B cell (primary cell): ENCODE results near the gene SEC31B. TPM values are rescaled to one million over a fixed set of nuclear protein-coding genes. Genes with fewer than 3 reads are reported as not detected.

Experiments used
- ATAC-seq: fragments of 200-7000 bp; cut with Tn5 transposase; one replicate; pipeline ENCODE4 v1.10.0; 2021; ENCODE audit warnings: low read depth, mild to moderate bottlenecking, moderate number of reproducible peaks, moderate library complexity
- CTCF ChIA-PET: fragments of 350-600 bp; sonication (Branson Sonifier 250); formaldehyde crosslinking; loops from one replicate; lab custom pipeline; 2021; ENCODE audit warnings: antibody characterized with exemption, inconsistent platforms; lab: Charles Lee
- POLR2A ChIA-PET: fragments of 350-600 bp; sonication (Branson Sonifier 250); formaldehyde crosslinking; loops from one replicate; lab custom pipeline; 2021; ENCODE audit warnings: antibody characterized with exemption; lab: Charles Lee
- DNase-seq: peaks from one replicate; pipeline ENCODE4 v3.0.0; 2013
- H2AFZ ChIP-seq: 2 replicates; pipeline ENCODE4 v1.6.1; 2012; ENCODE audit warnings: mild to moderate bottlenecking, low read depth, low read length; ENCODE audit not compliant: insufficient read depth, poor library complexity, severe bottlenecking
- H3K27ac ChIP-seq, 2 donors: 1 replicate in 1 of 2; 2 replicates in 1 of 2; pipeline ENCODE4 v1.5.1; 2012 to 2013; ENCODE audit warnings: low read length in 2 of 2, mild to moderate bottlenecking in 2 of 2, moderate library complexity in 1 of 2
- H3K27me3 ChIP-seq, 4 experiments: fragments of 200-600 bp in 1 of 4; sonication (generic) in 1 of 4; replicated peaks in 1 of 4; 1 replicate in 2 of 4; 2 replicates in 2 of 4; pipeline versions ENCODE4 v1.6.1 to v1.7.0; 2013 to 2016; ENCODE audit warnings: low read length in 3 of 4, mild to moderate bottlenecking in 2 of 4, mixed read lengths in 1 of 4, moderate library complexity in 1 of 4; ENCODE audit not compliant: insufficient read depth in 4 of 4, control insufficient read depth in 3 of 4; ENCODE audit errors: control extremely low read depth in 1 of 4
- H3K36me3 ChIP-seq, 2 experiments: replicated peaks in 1 of 2; 1 replicate in 1 of 2; 2 replicates in 1 of 2; pipeline versions ENCODE4 v1.6.1 to v1.7.1; 2013; ENCODE audit warnings: low read length in 1 of 2; ENCODE audit not compliant: insufficient read depth in 2 of 2, control insufficient read depth in 1 of 2; ENCODE audit errors: control extremely low read depth in 1 of 2, extremely low read depth in 1 of 2
- H3K4me1 ChIP-seq, 2 donors: fragments of 200-600 bp in 1 of 2; sonication (generic) in 1 of 2; 1 replicate in 1 of 2; 2 replicates in 1 of 2; pipeline versions ENCODE4 v1.5.1 to v1.6.1; 2013 to 2017; ENCODE audit warnings: low read length in 2 of 2; ENCODE audit not compliant: control insufficient read depth in 2 of 2, insufficient read depth in 2 of 2
- H3K4me2 ChIP-seq: replicated peaks from 2 replicates; pipeline ENCODE3; 2012; ENCODE audit warnings: mild to moderate bottlenecking, low read depth, low read length; ENCODE audit not compliant: poor library complexity, severe bottlenecking
- H3K4me3 ChIP-seq, 5 experiments: fragments of 200-600 bp in 1 of 5; sonication (generic) in 1 of 5; 1 replicate in 3 of 5; 2 replicates in 2 of 5; pipeline versions ENCODE4 v1.5.1 to v1.7.0; 2011 to 2016; ENCODE audit warnings: low read length in 4 of 5, mild to moderate bottlenecking in 4 of 5, low read depth in 2 of 5, control low read depth in 1 of 5, moderate library complexity in 1 of 5; ENCODE audit not compliant: insufficient read depth in 1 of 5; ENCODE audit errors: control extremely low read depth in 1 of 5, extremely low read depth in 1 of 5
- H3K79me2 ChIP-seq: fragments of 200-600 bp; sonication (generic); one replicate; pipeline ENCODE4 v1.6.0; 2016; ENCODE audit warnings: low read length; ENCODE audit not compliant: control insufficient read depth, insufficient read depth
- H3K9ac ChIP-seq: fragments of 200-600 bp; sonication (generic); 2 replicates; pipeline ENCODE4 v1.6.1; 2017; ENCODE audit warnings: mild to moderate bottlenecking, low read length, moderate library complexity
- H3K9me3 ChIP-seq, 3 donors: one replicate each; pipeline versions ENCODE4 v1.6.1 to v1.7.1; 2013; ENCODE audit warnings: low read length in 2 of 3; ENCODE audit not compliant: control insufficient read depth in 2 of 3, insufficient read depth in 1 of 3; ENCODE audit errors: control extremely low read depth in 1 of 3
- H4K20me1 ChIP-seq: 2 replicates; pipeline ENCODE4 v1.6.0; 2012; ENCODE audit warnings: mild to moderate bottlenecking, low read length; ENCODE audit not compliant: insufficient read depth, control insufficient read depth, poor library complexity, severe bottlenecking
- H3K27ac Mint-ChIP-seq: one replicate; pipeline ENCODE4 v1.8.0; 2021; ENCODE audit warnings: mixed read lengths
- H3K27me3 Mint-ChIP-seq: one replicate; pipeline ENCODE4 v1.8.0; 2021; ENCODE audit warnings: mixed read lengths
- H3K4me1 Mint-ChIP-seq: one replicate; pipeline ENCODE4 v1.8.0; 2021; ENCODE audit warnings: mixed read lengths
- H3K4me3 Mint-ChIP-seq: one replicate; pipeline ENCODE4 v1.8.0; 2021; ENCODE audit warnings: mixed read lengths
- H3K9me3 Mint-ChIP-seq: one replicate; pipeline ENCODE4 v1.8.0; 2022; ENCODE audit warnings: mixed read lengths; ENCODE audit not compliant: insufficient read depth
- EZH2 ChIP-seq: IDR thresholded peaks from 2 replicates; pipeline ENCODE4 v1.6.1; 2012; ENCODE audit warnings: borderline replicate concordance, low read depth, mild to moderate bottlenecking, moderate library complexity, low read length; ENCODE audit not compliant: insufficient read depth, poor library complexity, severe bottlenecking
- WGBS: methylation state at CpG from one replicate; pipeline ENCODE4 v1.1.5; 2013; ENCODE audit warnings: missing lambda C conversion rate; ENCODE audit not compliant: insufficient coverage; 5-methylcytosine and 5-hydroxymethylcytosine counted together
- intact Hi-C: fragments of 100-400 bp; cut with micrococcal nuclease; formaldehyde crosslinking; loops from one replicate; pipeline ENCODE4 v1.10.0; 2022
- polyA plus RNA-seq: library from polyadenylated mRNA; depleted of rRNA; stranded (reverse); fragments of >200 nt; gene quantifications from 2 replicates; pipeline ENCODE4 v1.2.3, GENCODE V29; 2012
- total RNA-seq, 2 donors: library from RNA; stranded (reverse); fragments of 120-200 nt in 1 of 2; gene quantifications; 1 replicate in 1 of 2; 2 replicates in 1 of 2; pipeline versions ENCODE4 v1.2.3 to v1.2.4, GENCODE V29; 2013 to 2022
- TF ChIP-seq, protein P1 (sequence below): fragments of 200-600 bp; IDR thresholded peaks from one replicate; pipeline ENCODE4 v1.8.0; 2022; ENCODE audit warnings: antibody characterized with exemption, mild to moderate bottlenecking

Gene SEC31B
- total and polyA plus RNA-seq, 2 donors (not counting 1 experiment from before 2014, with no cell fraction given), result 36.3 to 45.7 TPM

- peaks cover 14% of the 10 kb centered on the region for H3K4me1 Mint-ChIP-seq
- H4K20me1 ChIP-seq, result no peaks in the 10 kb centered on the region
- H3K27me3 ChIP-seq, result peaks cover 0 to 13% (median 5%) of the 10 kb centered on the region in 4 experiments
- over 99% methylated on average over 10 of the region's 10 CpGs for WGBS
- DNase-seq, result no peak
- no peaks in the 10 kb centered on the region for H3K9me3 Mint-ChIP-seq
- H3K36me3 ChIP-seq, result peaks cover 5 to 32% of the 10 kb centered on the region in 2 experiments
- H2AFZ ChIP-seq, result no peak overlapping the region
- no peak overlapping the region for H3K27ac ChIP-seq
- ChIA-PET POLR2A (no interaction called here), CTCF (interaction anchor here (0.7 kb wide), 1 partner anchor 33 kb away, joined by 3 read pairs; no protein-coding TSS in a partner anchor)
- H3K4me2 ChIP-seq, result no peak overlapping the region
- H3K79me2 ChIP-seq, result no peaks in the 10 kb centered on the region
- peaks cover 11% of the 10 kb centered on the region for H3K27me3 Mint-ChIP-seq
- H3K9me3 ChIP-seq, result no peaks in the 10 kb centered on the region
- intact Hi-C loops, result no loop called here
- TF ChIP-seq EZH2, result no peak
- TF ChIP-seq, protein P1, sequence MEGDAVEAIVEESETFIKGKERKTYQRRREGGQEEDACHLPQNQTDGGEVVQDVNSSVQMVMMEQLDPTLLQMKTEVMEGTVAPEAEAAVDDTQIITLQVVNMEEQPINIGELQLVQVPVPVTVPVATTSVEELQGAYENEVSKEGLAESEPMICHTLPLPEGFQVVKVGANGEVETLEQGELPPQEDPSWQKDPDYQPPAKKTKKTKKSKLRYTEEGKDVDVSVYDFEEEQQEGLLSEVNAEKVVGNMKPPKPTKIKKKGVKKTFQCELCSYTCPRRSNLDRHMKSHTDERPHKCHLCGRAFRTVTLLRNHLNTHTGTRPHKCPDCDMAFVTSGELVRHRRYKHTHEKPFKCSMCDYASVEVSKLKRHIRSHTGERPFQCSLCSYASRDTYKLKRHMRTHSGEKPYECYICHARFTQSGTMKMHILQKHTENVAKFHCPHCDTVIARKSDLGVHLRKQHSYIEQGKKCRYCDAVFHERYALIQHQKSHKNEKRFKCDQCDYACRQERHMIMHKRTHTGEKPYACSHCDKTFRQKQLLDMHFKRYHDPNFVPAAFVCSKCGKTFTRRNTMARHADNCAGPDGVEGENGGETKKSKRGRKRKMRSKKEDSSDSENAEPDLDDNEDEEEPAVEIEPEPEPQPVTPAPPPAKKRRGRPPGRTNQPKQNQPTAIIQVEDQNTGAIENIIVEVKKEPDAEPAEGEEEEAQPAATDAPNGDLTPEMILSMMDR, result no peak
- H3K27ac Mint-ChIP-seq, result no peak overlapping the region
- ATAC-seq, result no peak
- H3K4me1 ChIP-seq, result peaks cover 7 to 20% of the 10 kb centered on the region in 2 donors
- H3K4me3 ChIP-seq, result no peak overlapping the region
- no peak overlapping the region for H3K4me3 Mint-ChIP-seq
- no peak overlapping the region for H3K9ac ChIP-seq
Observed at GRCh38 chr10:100485801-100486495, 33.7 kb downstream of the SEC31B start.

- Mint-ChIP-seq H3K4me3 (no peak overlapping the region), H3K9me3 (no peaks in the 10 kb centered on the region), H3K27ac (no peak overlapping the region), H3K4me1 (peaks cover 14% of the 10 kb centered on the region), H3K27me3 (peaks cover 13% of the 10 kb centered on the region)
- no peaks in the 10 kb centered on the region for H3K79me2 ChIP-seq
- H4K20me1 ChIP-seq, result no peaks in the 10 kb centered on the region
- peaks cover 4 to 30% of the 10 kb centered on the region in 2 experiments for H3K36me3 ChIP-seq
- no peak for TF ChIP-seq EZH2
- TF ChIP-seq, protein P1, result no peak
- intact Hi-C loops, result no loop called here
- H3K27me3 ChIP-seq, result peaks cover 0 to 18% (median 9%) of the 10 kb centered on the region in 4 experiments
- H2AFZ ChIP-seq, result no peak overlapping the region
- H3K4me3 ChIP-seq, result no peak overlapping the region
- peaks cover 7 to 20% of the 10 kb centered on the region in 2 donors for H3K4me1 ChIP-seq
- no peak overlapping the region for H3K27ac ChIP-seq
- no peak for DNase-seq
- CTCF ChIA-PET, result no interaction called here
- no peak overlapping the region for H3K9ac ChIP-seq
- no peak for ATAC-seq
- POLR2A ChIA-PET, result no interaction called here
- H3K4me2 ChIP-seq, result no peak overlapping the region
- no CpG with 5 or more reads among the region's 8 CpGs for WGBS
- H3K9me3 ChIP-seq, result no peaks in the 10 kb centered on the region
Observed at GRCh38 chr10:100485366-100485765, 34.3 kb downstream of the SEC31B start.
